GM18951 (cell line): ENCODE measurements around the gene ICE1.

Experiments
- POLR2A ChIP-seq: IDR thresholded peaks from 4 replicates; pipeline ENCODE4 v1.6.1; 2011; ENCODE audit warnings: mild to moderate bottlenecking; ENCODE audit not compliant: insufficient read length, insufficient read depth; ENCODE audit errors: extremely low read depth
- in situ Hi-C: fragments of 300-500 bp; cut with MboI; formaldehyde crosslinking; loops from one replicate; pipeline ENCODE4 v1.12.0; 2022; ENCODE audit warnings: low sequenced_read_pairs, mixed read lengths, inconsistent platforms; ENCODE audit not compliant: unreplicated experiment

The ICE1 gene

DNA sequence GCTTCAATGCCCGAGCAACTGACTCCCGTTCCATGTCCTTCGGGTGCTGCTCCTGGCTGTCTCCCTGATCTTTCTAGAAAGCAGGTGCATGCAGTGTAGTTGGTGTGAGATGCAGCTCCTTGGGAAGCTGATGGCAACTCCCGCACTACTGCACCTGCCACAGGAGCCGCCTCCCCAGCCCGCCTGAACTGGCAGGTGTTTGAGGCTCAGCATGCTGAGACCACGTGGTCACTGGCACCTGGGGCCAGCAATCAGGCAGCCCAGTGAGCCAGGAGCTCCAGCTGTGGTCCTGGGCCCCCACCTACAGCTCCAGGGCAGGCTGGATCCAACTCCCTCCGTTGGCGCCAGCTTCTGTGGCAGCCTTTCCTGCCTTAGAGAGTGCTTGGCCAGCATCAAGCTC lies 111.5 kb downstream of the ICE1 start:
- no peak for TF ChIP-seq POLR2A
- in situ Hi-C loops = no loop called here

- in situ Hi-C loops = no loop called here
Measured at GRCh38 chr5:5534333-5534732, 111.9 kb downstream of the ICE1 start.

DNA sequence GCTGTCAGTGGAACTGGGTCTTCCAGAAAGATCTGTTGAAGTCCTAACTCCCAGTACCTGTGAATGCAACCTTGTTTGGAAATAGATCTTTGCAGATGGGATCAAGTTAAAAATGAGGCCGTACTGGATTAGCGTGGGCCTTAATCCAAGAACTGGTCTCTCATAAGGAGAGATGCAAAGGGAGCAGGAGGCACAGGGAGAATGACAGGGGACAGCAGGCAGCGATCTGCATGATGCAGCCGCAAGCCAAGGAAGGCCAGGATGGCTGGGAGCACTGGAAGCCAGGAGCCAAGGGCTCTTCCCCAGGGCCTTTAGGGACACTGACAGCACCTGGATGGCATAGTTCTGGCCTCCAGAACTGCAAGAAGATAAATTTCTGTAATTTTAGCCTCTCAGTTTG lies 114.4 kb downstream of the ICE1 start:
- no peak for TF ChIP-seq POLR2A
- in situ Hi-C loops = no loop called here

More at GRCh38 chr5:5534333-5534732, 111.9 kb downstream of the ICE1 start:
- no peak for TF ChIP-seq POLR2A

- TF ChIP-seq POLR2A = no peak
- in situ Hi-C loops = no loop called here
Measured at GRCh38 chr5:5537426-5537825, 114.9 kb downstream of the ICE1 start.

DNA sequence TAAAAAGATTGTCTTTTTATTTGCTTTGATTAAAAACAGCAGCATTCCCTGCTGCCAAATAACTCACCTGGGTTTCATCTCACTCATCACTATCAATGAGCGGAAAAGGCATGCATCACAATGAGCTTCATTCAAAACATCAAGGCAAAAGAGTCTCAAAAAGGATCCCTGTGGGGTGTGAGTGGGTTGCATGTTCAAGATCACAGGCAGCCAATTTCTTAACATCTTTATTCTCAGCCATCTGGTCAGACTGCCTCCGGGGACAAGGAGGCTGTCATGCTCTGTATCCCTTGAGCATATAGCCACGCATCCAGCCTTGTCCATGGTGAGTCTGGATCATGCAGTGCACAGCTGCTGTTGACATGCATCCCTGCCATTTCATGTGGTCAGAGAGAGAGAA lies 117.1 kb downstream of the ICE1 start:
- in situ Hi-C loops = no loop called here
- TF ChIP-seq POLR2A = no peak
